K562 (cell line): Measurements from ENCODE around the gene SLC1A7. TPM values are rescaled to one million over a fixed set of nuclear protein-coding genes. Genes with fewer than 3 reads are reported as not detected.
A peak's percentile ranks its signal among the peaks of the same experiment; 100 is the strongest.

Experiments used
- AFF1 ChIP-seq, 2 experiments: fragments of 450-650 bp; IDR thresholded peaks; 2 replicates each; pipeline ENCODE4 v1.6.1; 2018; ENCODE audit warnings: mild to moderate bottlenecking in 2 of 2, low read depth in 1 of 2; ENCODE audit not compliant: partially characterized antibody in 2 of 2
- CTBP1 ChIP-seq: fragments of 450-650 bp; IDR thresholded peaks from 2 replicates; pipeline ENCODE4 v1.6.1; 2016; ENCODE audit warnings: borderline replicate concordance
- JUND ChIP-seq, 2 experiments: IDR thresholded peaks; 2 replicates in 1 of 2; 3 replicates in 1 of 2; pipeline ENCODE4 v1.6.1; 2011; ENCODE audit warnings: borderline replicate concordance in 2 of 2, low read depth in 2 of 2, low read length in 2 of 2, improper control_type of control experiment in 1 of 2, missing biosample characterization in 1 of 2, missing genetic modification characterization in 1 of 2, missing genetic modification reagents in 1 of 2
- NFIC ChIP-seq: fragments of 450-650 bp; IDR thresholded peaks from 2 replicates; pipeline ENCODE4 v1.6.1; 2017; ENCODE audit warnings: mild to moderate bottlenecking, inconsistent platforms
- NFRKB ChIP-seq: fragments of 450-650 bp; IDR thresholded peaks from 2 replicates; pipeline ENCODE4 v1.6.1; 2016; ENCODE audit warnings: low read depth
- TFAP4 ChIP-seq: sonication (generic); formaldehyde crosslinking; IDR thresholded peaks from 2 replicates; pipeline ENCODE4 v1.8.0; 2022; ENCODE audit warnings: missing genetic modification reagents, mild to moderate bottlenecking, moderate library complexity, borderline replicate concordance
- ZNF518B ChIP-seq: fragments of 250-450 bp; sonication (Bioruptor Pico); IDR thresholded peaks from 2 replicates; pipeline ENCODE4 v1.5.0; 2021; ENCODE audit warnings: mild to moderate bottlenecking, moderate library complexity
- ZNF609 ChIP-seq: sonication (generic); formaldehyde crosslinking; IDR thresholded peaks from 2 replicates; pipeline ENCODE4 v1.8.1; 2023; ENCODE audit warnings: missing genetic modification reagents, mild to moderate bottlenecking, borderline replicate concordance
- polyA plus RNA-seq, 8 experiments: library from polyadenylated mRNA; depleted of rRNA in 4 of 8; stranded (reverse) in 5 of 8; unstranded in 3 of 8; fragments of >200 nt; fragmentation: Nextera tagmentation in 2 of 8; fragmentation: Illumina TruSeq in 1 of 8; extraction: Ambion mirVana in 2 of 8; extraction: Trizol in 1 of 8; gene quantifications; 2 replicates each; pipeline versions ENCODE4 v1.2.1 to v1.2.3, GENCODE V29; 2011 to 2014; ENCODE audit warnings: inconsistent platforms in 1 of 8, missing spikeins in 1 of 8
- total RNA-seq, 7 experiments: library from RNA; depleted of rRNA in 6 of 7; stranded (reverse); fragments of >200 nt in 6 of 7; fragmentation: Illumina TruSeq in 2 of 7; extraction: Trizol in 2 of 7; gene quantifications; 2 replicates each; pipeline versions ENCODE4 v1.2.1 to v1.2.3, GENCODE V29; 2011 to 2021; ENCODE audit warnings: low replicate concordance in 1 of 7

Gene SLC1A7
- total and polyA plus RNA-seq, 9 of the 15 experiments (the other 6 are each of a cell fraction or from before 2014, with no cell fraction given): 0.07 TPM; not detected in 8

GRCh38 chr1:53145942-53146708 is 3.7 kb upstream of the SLC1A7 start (continued):
- TF ChIP-seq ZNF609 (CRISPR knock-in tag): no peak
- TF ChIP-seq NFIC: peak; percentile 90
- no peak for TF ChIP-seq CTBP1
- TF ChIP-seq NFRKB: no peak
- peak; percentile 65 for TF ChIP-seq JUND (IDR thresholded peaks at IDR 0.05; ENCODE audit: borderline replicate concordance, low read depth, low read length)
- peak; percentile 69; the same call in 2 of the 3 replicates for TF ChIP-seq JUND (tag; IDR thresholded peaks at IDR 0.05; ENCODE audit: borderline replicate concordance, low read depth, low read length)
- peak; percentile 87 for TF ChIP-seq TFAP4 (CRISPR knock-in tag)
- no peak for TF ChIP-seq ZNF518B (CRISPR knock-in tag)
- TF ChIP-seq AFF1 (IDR thresholded peaks at IDR 0.05; ENCODE audit: low read depth in 1 of 2, partially characterized antibody in 2 of 2): no peak
- TF ChIP-seq, all 486 proteins: peak for 24
